H1 (cell line): ENCODE data around the gene TCF7L2. TPM values are rescaled to one million over a fixed set of nuclear protein-coding genes. Genes with fewer than 3 reads are reported as not detected.
A peak's percentile ranks its signal among the peaks of the same experiment; 100 is the strongest.

Experiments used
- CTCF ChIA-PET: fragments of 300-600 bp; sonication (Branson Sonifier 250); formaldehyde crosslinking; loops from one replicate; lab custom pipeline; 2021; ENCODE audit not compliant: partially characterized antibody; lab: Charles Lee
- POLR2A ChIA-PET: fragments of 300-600 bp; sonication (Branson Sonifier 250); formaldehyde crosslinking; loops from one replicate; lab custom pipeline; 2021; ENCODE audit warnings: inconsistent platforms; ENCODE audit not compliant: partially characterized antibody; lab: Charles Lee
- DNase-seq, 2 experiments: peaks; one replicate each; pipeline versions ENCODE4 v3.0.0 to v3.0.0-alpha.2; 2010 to 2022; ENCODE audit warnings: low spot score in 2 of 2, low read depth in 1 of 2, mixed read lengths in 1 of 2
- FAIRE-seq: peaks from 2 replicates; lab custom pipeline; 2011; peaks lifted over from hg19 to GRCh38; lab: Jason Lieb, UNC
- H2AFZ ChIP-seq: 2 replicates; pipeline ENCODE4 v1.8.1; 2012; ENCODE audit warnings: low read length, inconsistent platforms
- H2AK5ac ChIP-seq: 2 replicates; pipeline ENCODE4 v1.6.1; 2013; ENCODE audit warnings: low read depth, low read length
- H2BK120ac ChIP-seq: replicated peaks from 2 replicates; pipeline ENCODE3; 2013; ENCODE audit warnings: low read depth, low read length, inconsistent platforms
- H2BK12ac ChIP-seq: 2 replicates; pipeline ENCODE4 v1.6.1; 2013; ENCODE audit warnings: low read depth, low read length
- H2BK15ac ChIP-seq: 2 replicates; pipeline ENCODE4 v1.6.1; 2013; ENCODE audit warnings: low read length
- H2BK20ac ChIP-seq: 2 replicates; pipeline ENCODE4 v1.6.1; 2013; ENCODE audit warnings: low read length
- H2BK5ac ChIP-seq: 2 replicates; pipeline ENCODE4 v1.6.1; 2013; ENCODE audit warnings: low read depth, low read length
- H3K14ac ChIP-seq: 2 replicates; pipeline ENCODE4 v1.6.1; 2013; ENCODE audit warnings: inconsistent platforms; ENCODE audit not compliant: insufficient read length
- H3K18ac ChIP-seq: 2 replicates; pipeline ENCODE4 v1.6.1; 2013; ENCODE audit warnings: low read length; ENCODE audit errors: extremely low read depth
- H3K23ac ChIP-seq: 2 replicates; pipeline ENCODE4 v1.6.1; 2013; ENCODE audit warnings: inconsistent platforms; ENCODE audit not compliant: insufficient read length
- H3K23me2 ChIP-seq: 2 replicates; pipeline ENCODE4 v1.6.1; 2013; ENCODE audit warnings: low read depth, low read length
- H3K27ac ChIP-seq: 2 replicates; pipeline ENCODE4 v1.6.1; 2011; ENCODE audit warnings: low read depth, low read length, inconsistent platforms
- H3K27me3 ChIP-seq, 4 experiments: replicated peaks in 1 of 4; 1 replicate in 1 of 4; 2 replicates in 3 of 4; pipeline versions ENCODE4 v1.6.1 to v1.8.1; 2011 to 2013; ENCODE audit warnings: low read length in 3 of 4, mild to moderate bottlenecking in 3 of 4, inconsistent platforms in 2 of 4, mixed read lengths in 2 of 4, moderate library complexity in 1 of 4; ENCODE audit not compliant: control insufficient read depth in 3 of 4, insufficient read depth in 3 of 4; ENCODE audit errors: extremely low read depth in 1 of 4
- H3K36me3 ChIP-seq, 4 experiments: 2 replicates each; pipeline versions ENCODE4 v1.6.1 to v1.8.1; 2011 to 2013; ENCODE audit warnings: mild to moderate bottlenecking in 4 of 4, low read length in 3 of 4, moderate library complexity in 2 of 4, control low read depth in 1 of 4, inconsistent platforms in 1 of 4; ENCODE audit not compliant: insufficient read depth in 4 of 4, control insufficient read depth in 2 of 4
- H3K4ac ChIP-seq: replicated peaks from 2 replicates; pipeline ENCODE3; 2013; ENCODE audit warnings: low read length, low read depth, mixed read lengths, inconsistent platforms; ENCODE audit not compliant: insufficient read length
- H3K4me1 ChIP-seq, 4 experiments: replicated peaks in 1 of 4; 1 replicate in 1 of 4; 2 replicates in 3 of 4; pipeline versions ENCODE4 v1.6.1 to v1.8.1; 2011 to 2013; ENCODE audit warnings: low read length in 3 of 4, inconsistent platforms in 2 of 4, mixed read lengths in 1 of 4; ENCODE audit not compliant: insufficient read depth in 4 of 4, control insufficient read depth in 3 of 4
- H3K4me2 ChIP-seq, 2 experiments: 2 replicates each; pipeline versions ENCODE4 v1.6.1 to v1.8.1; 2011 to 2013; ENCODE audit warnings: low read depth in 2 of 2, low read length in 2 of 2, control low read depth in 1 of 2, inconsistent platforms in 1 of 2, mild to moderate bottlenecking in 1 of 2; ENCODE audit not compliant: insufficient read depth in 1 of 2
- H3K4me3 ChIP-seq, 4 experiments: fragments of 200-600, 300-600 bp in 1 of 4; sonication (generic), shearing (Covaris generic), sonication (Bioruptor Twin) in 1 of 4; 2 replicates each; pipeline versions ENCODE4 v1.5.1 to v1.8.1; 2011 to 2016; ENCODE audit warnings: low read length in 4 of 4, low read depth in 3 of 4, control low read depth in 2 of 4, inconsistent platforms in 2 of 4, mild to moderate bottlenecking in 2 of 4, mixed read lengths in 1 of 4, moderate library complexity in 1 of 4; ENCODE audit not compliant: insufficient read depth in 2 of 4; ENCODE audit errors: extremely low read depth in 1 of 4
- H3K56ac ChIP-seq: replicated peaks from 2 replicates; pipeline ENCODE3; 2013; ENCODE audit warnings: low read depth, mild to moderate bottlenecking, mixed read lengths, low read length, inconsistent platforms; ENCODE audit not compliant: insufficient read length
- H3K79me1 ChIP-seq: 2 replicates; pipeline ENCODE4 v1.6.1; 2013; ENCODE audit warnings: low read depth, low read length, control low read depth
- H3K79me2 ChIP-seq, 2 experiments: 2 replicates each; pipeline versions ENCODE4 v1.6.1 to v1.8.1; 2012 to 2013; ENCODE audit warnings: low read length in 2 of 2, mild to moderate bottlenecking in 2 of 2, inconsistent platforms in 1 of 2; ENCODE audit not compliant: insufficient read depth in 2 of 2, control insufficient read depth in 1 of 2
- H3K9ac ChIP-seq, 4 experiments: replicated peaks in 1 of 4; 1 replicate in 1 of 4; 2 replicates in 3 of 4; pipeline versions ENCODE4 v1.6.1 to v1.8.1; 2011 to 2013; ENCODE audit warnings: low read depth in 3 of 4, low read length in 3 of 4, control low read depth in 2 of 4, mild to moderate bottlenecking in 2 of 4, moderate library complexity in 2 of 4, inconsistent platforms in 1 of 4; ENCODE audit errors: extremely low read depth in 1 of 4
- H3K9me3 ChIP-seq, 2 experiments: 2 replicates each; pipeline versions ENCODE4 v1.6.1 to v1.8.1; 2012 to 2013; ENCODE audit warnings: mild to moderate bottlenecking in 2 of 2, moderate library complexity in 2 of 2, control low read depth in 1 of 2, inconsistent platforms in 1 of 2, low read depth in 1 of 2, low read length in 1 of 2, mixed read lengths in 1 of 2; ENCODE audit not compliant: insufficient read depth in 2 of 2
- H4K20me1 ChIP-seq, 2 experiments: replicated peaks in 1 of 2; 2 replicates each; pipeline versions ENCODE3 to v1.8.1; 2011 to 2013; ENCODE audit warnings: inconsistent platforms in 2 of 2, low read length in 2 of 2, mild to moderate bottlenecking in 1 of 2; ENCODE audit not compliant: insufficient read depth in 2 of 2, control insufficient read depth in 1 of 2
- H4K5ac ChIP-seq: 2 replicates; pipeline ENCODE4 v1.6.1; 2013; ENCODE audit warnings: low read length, low read depth, mixed read lengths, inconsistent platforms; ENCODE audit not compliant: insufficient read length
- H4K8ac ChIP-seq: 2 replicates; pipeline ENCODE4 v1.8.0; 2013; ENCODE audit warnings: mild to moderate bottlenecking, moderate library complexity, low read length, inconsistent platforms; ENCODE audit not compliant: insufficient read depth; ENCODE audit errors: extremely low read depth
- H4K91ac ChIP-seq: replicated peaks from 2 replicates; pipeline ENCODE3; 2013; ENCODE audit warnings: low read length, mixed read lengths, inconsistent platforms; ENCODE audit not compliant: insufficient read length
- KDM1A ChIP-seq: fragments of 200-600, 300-600 bp; sonication (generic); IDR thresholded peaks from 2 replicates; pipeline ENCODE4 v1.7.1; 2016; ENCODE audit warnings: mild to moderate bottlenecking, low read length, borderline replicate concordance
- RNF2 ChIP-seq: fragments of 200-900, 300-1000 bp; sonication (generic); IDR thresholded peaks from 2 replicates; pipeline ENCODE4 v1.7.1; 2016; ENCODE audit warnings: borderline replicate concordance, low read depth, mild to moderate bottlenecking, antibody characterized with exemption, low read length; ENCODE audit not compliant: poor library complexity, severe bottlenecking; ENCODE audit errors: missing control alignments
- TCF12 ChIP-seq: IDR thresholded peaks from 2 replicates; pipeline ENCODE4 v1.6.1; 2011; ENCODE audit warnings: low read depth, mild to moderate bottlenecking, low read length
- WGBS, 2 experiments: shearing (Covaris generic) in 1 of 2; methylation state at CpG; one replicate each; pipeline versions ENCODE4 v1.1.6 to v1.1.7; 2013 to 2015; ENCODE audit warnings: low lambda C conversion rate in 2 of 2, mixed read lengths in 2 of 2, inconsistent platforms in 1 of 2, low coverage in 1 of 2, missing lambda C conversion rate in 1 of 2; ENCODE audit not compliant: insufficient replicate concordance in 2 of 2, insufficient coverage in 1 of 2, insufficient read length in 1 of 2; ENCODE audit errors: extremely low coverage in 1 of 2, missing lambda C conversion rate in 1 of 2; 5-methylcytosine and 5-hydroxymethylcytosine counted together
- polyA plus RNA-seq, 7 experiments: library from polyadenylated mRNA; depleted of rRNA in 3 of 7; stranded (reverse) in 5 of 7; unstranded in 2 of 7; fragments of >200 nt in 5 of 7; fragments of 200-250 nt in 2 of 7; gene quantifications; 1 replicate in 5 of 7; 2 replicates in 1 of 7; 4 replicates in 1 of 7; pipeline versions ENCODE4 v1.2.1 to v1.2.3, GENCODE V29; 2011 to 2013; ENCODE audit warnings: missing spikeins in 2 of 7, mixed read lengths in 2 of 7
- total RNA-seq: library from RNA; stranded (reverse); fragmentation: NEBNext Ultra II Directional; extraction: Animal tissue kit (Norgen Biotek cat#: 25700); gene quantifications from 2 replicates; pipeline ENCODE4 v1.2.1, GENCODE V29; 2021

TCF7L2 gene
- total and polyA plus RNA-seq, 2 of the 8 experiments (the other 6 are each of a cell fraction or from before 2014, with no cell fraction given): 33.9 to 67.3 TPM

- Histone ChIP-seq H2BK20ac (no peak overlapping the region), H3K4ac (no peak overlapping the region), H3K14ac (no peak overlapping the region), H4K5ac (no peak overlapping the region), H3K4me2 (no peak overlapping the region), H3K56ac (no peak overlapping the region), H3K9ac (no peak overlapping the region), H3K18ac (no peak overlapping the region), H2AFZ (no peak overlapping the region), H2BK120ac (no peak overlapping the region), H3K9me3 (no peaks in the 10 kb centered on the region), H3K27me3 (no peaks in the 10 kb centered on the region), H3K4me3 (no peak overlapping the region), H2AK5ac (no peak overlapping the region), H4K20me1 (peaks cover 8 to 17% of the 10 kb centered on the region in 2 experiments), H3K27ac (no peak overlapping the region), H4K8ac (no peak overlapping the region), H3K23ac (no peak overlapping the region), H3K23me2 (peaks cover 1% of the 10 kb centered on the region; the same call in 1 of the 2 replicates), H2BK15ac (no peak overlapping the region), H3K4me1 (peaks cover 4 to 50% (median 41%) of the 10 kb centered on the region in 4 experiments), H2BK5ac (no peak overlapping the region), H3K79me1 (peaks cover 4% of the 10 kb centered on the region), H4K91ac (no peak overlapping the region), H2BK12ac (no peak overlapping the region), H3K79me2 (peaks cover 4 to 93% of the 10 kb centered on the region in 2 experiments; a peak in 3 of 4 replicates), H3K36me3 (no peaks in the 10 kb centered on the region; a peak in 1 of 8 replicates)
- DNase-seq (no peak), FAIRE-seq (no peak)
- TF ChIP-seq RNF2 (no peak), TCF12 (no peak), KDM1A (0 out of 2 replicates have a peak, but pooled peaks have one; percentile 20)
- ChIA-PET CTCF (interaction anchor here (0.6 to 1.5 kb wide), 5 partner anchors 35 to 581 kb away, joined by 3 read pairs; no protein-coding TSS in a partner anchor), POLR2A (interaction anchor here (0.9 to 1.4 kb wide), 4 partner anchors 15 to 84 kb away, joined by 3 to 4 read pairs (median 3); no protein-coding TSS in a partner anchor)
- WGBS, 2 experiments: 90% methylated on average over 1 of the region's 1 CpG; no CpG with 5 or more reads in 1 of the 2 experiments
Measured at GRCh38 chr10:113055458-113055857, 105.4 kb downstream of the TCF7L2 start.
